ENCODE data around the gene C4orf51. TPM values are rescaled to one million over a fixed set of nuclear protein-coding genes. Genes with fewer than 3 reads are reported as not detected.

The C4orf51 gene
- total and polyA plus RNA-seq, 7 donors: not detected

DNA sequence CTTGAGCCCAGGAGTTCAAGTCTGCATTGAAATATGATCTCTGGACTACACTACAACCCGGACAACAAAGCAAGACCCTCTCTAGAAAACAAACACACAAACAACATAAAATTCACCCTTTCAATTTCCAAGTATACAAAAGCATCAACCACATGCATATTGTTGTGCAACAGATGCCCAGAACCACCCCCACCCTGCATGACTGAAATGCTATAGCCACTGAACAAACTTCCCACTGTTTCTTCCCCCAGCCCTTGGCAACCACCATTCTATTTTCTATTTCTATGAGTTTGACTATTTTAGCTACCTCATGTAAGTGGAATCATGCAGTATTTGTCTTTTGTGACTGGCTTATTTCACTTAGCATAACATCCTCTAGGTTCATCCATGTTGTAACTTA is 14.2 kb upstream of the C4orf51 start:
- DNase-seq (no peak), ATAC-seq (no peak)
- H3K27ac ChIP-seq: no peak overlapping the region
- H3K36me3 ChIP-seq (ENCODE audit: insufficient read depth in 1 of 2, low read depth in 1 of 2): no peaks in the 10 kb centered on the region
- TF ChIP-seq, protein P1, sequence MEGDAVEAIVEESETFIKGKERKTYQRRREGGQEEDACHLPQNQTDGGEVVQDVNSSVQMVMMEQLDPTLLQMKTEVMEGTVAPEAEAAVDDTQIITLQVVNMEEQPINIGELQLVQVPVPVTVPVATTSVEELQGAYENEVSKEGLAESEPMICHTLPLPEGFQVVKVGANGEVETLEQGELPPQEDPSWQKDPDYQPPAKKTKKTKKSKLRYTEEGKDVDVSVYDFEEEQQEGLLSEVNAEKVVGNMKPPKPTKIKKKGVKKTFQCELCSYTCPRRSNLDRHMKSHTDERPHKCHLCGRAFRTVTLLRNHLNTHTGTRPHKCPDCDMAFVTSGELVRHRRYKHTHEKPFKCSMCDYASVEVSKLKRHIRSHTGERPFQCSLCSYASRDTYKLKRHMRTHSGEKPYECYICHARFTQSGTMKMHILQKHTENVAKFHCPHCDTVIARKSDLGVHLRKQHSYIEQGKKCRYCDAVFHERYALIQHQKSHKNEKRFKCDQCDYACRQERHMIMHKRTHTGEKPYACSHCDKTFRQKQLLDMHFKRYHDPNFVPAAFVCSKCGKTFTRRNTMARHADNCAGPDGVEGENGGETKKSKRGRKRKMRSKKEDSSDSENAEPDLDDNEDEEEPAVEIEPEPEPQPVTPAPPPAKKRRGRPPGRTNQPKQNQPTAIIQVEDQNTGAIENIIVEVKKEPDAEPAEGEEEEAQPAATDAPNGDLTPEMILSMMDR (IDR thresholded peaks at IDR 0.05): no peak
- H3K27me3 ChIP-seq (ENCODE audit: insufficient read depth in 3 of 3, low read length in 2 of 3): no peaks in the 10 kb centered on the region
- 77 to 93% (median 91%) methylated on average over 1 of the region's 1 CpG for WGBS, 3 donors
- intact Hi-C loops (cut with DNase I): no loop called here
- H3K4me1 ChIP-seq: no peaks in the 10 kb centered on the region
- no peak overlapping the region for H3K4me3 ChIP-seq
- no peaks in the 10 kb centered on the region for H3K9me3 ChIP-seq

DNA sequence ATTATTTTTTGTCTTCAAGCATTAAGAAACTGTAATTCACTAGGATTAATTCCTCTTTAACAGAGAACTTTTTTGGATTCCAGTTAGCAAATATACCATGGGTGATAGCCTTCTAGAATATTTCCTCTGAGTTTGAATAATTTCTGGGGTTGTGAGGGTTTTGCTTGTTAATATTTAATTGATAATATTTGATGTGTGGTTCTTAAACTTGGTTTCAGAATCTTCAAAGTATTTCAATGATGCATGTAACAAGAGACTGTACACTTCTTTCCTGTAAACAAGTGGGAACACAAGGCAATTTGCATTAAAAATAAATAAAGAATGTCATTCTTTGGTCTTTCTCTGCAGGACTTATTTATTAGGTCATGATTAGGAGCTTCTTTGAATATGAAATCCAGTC is 9.5 kb upstream of the C4orf51 start:
- DNase-seq: no peak
- H3K4me1 ChIP-seq: no peaks in the 10 kb centered on the region
- H3K36me3 ChIP-seq (ENCODE audit: insufficient read depth in 1 of 2, low read depth in 1 of 2): no peaks in the 10 kb centered on the region
- TF ChIP-seq, protein P1 (IDR thresholded peaks at IDR 0.05): no peak
- no peaks in the 10 kb centered on the region for H3K9me3 ChIP-seq
- intact Hi-C loops (cut with DNase I): no loop called here
- no peak overlapping the region for H3K4me3 ChIP-seq
- no peaks in the 10 kb centered on the region for H3K27me3 ChIP-seq (ENCODE audit: insufficient read depth in 3 of 3, low read length in 2 of 3)
- no peak overlapping the region for H3K27ac ChIP-seq
- no peak for ATAC-seq

DNA sequence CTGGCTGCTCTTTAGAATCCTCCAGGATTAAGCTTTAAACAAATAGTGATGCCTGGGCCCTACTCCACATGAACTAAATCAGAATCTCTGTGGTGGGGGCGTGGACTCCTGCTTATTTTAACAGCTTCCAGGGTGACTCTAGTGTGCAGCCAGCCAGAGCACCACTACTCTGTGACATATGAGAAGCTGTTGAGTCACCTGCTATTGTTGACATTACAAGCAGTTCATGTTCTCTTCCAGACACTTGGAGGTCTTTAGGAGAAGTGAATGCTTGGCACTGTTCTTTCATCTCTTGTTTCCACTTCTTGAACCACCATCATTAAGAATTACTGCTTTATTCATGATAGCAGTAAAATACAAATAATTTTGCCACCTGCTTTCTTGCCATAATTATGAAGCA is 426 bp upstream of the C4orf51 start:
- no peaks in the 10 kb centered on the region for H3K9me3 ChIP-seq
- intact Hi-C loops (cut with DNase I): loop anchor here in 1 of 2 donors (5.0 kb wide), 1 partner anchor 57 kb away; no protein-coding TSS in a partner anchor
- no peaks in the 10 kb centered on the region for H3K36me3 ChIP-seq (ENCODE audit: insufficient read depth in 1 of 2, low read depth in 1 of 2)
- DNase-seq (peak; percentile 45 to 79), ATAC-seq (peak; percentile 95 to 98 (median 96))
- no peaks in the 10 kb centered on the region for H3K27me3 ChIP-seq (ENCODE audit: insufficient read depth in 3 of 3, low read length in 2 of 3)
- TF ChIP-seq, protein P1 (IDR thresholded peaks at IDR 0.05): no peak
- peak overlapping the region; percentile 46 for H3K4me3 ChIP-seq
- peaks cover 16% of the 10 kb centered on the region for H3K4me1 ChIP-seq
- peak overlapping the region; percentile 93 for H3K27ac ChIP-seq
- WGBS, 3 donors: 10 to 29% (median 12%) methylated on average over 1 of the region's 1 CpG

DNA sequence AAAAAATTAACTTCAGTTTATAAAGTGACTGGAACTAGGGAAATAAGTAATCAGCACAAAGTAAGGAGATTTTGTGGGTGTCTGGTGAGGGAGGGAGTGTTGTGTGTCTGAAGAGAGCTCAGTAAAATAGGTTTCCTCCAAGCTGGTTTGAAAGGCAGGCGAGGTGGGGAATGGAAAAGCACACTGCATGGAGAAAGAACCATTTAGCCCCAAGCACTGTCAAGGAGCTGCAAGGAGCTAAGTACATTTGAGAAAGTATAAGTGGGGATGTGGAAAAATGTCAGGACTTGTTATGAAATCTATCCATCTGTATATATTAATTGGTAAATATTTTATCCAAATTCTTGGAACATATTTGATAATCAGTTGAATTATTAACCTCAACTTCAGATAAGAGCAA is 956 bp downstream of the C4orf51 start:
- peak overlapping the region; percentile 46 for H3K4me3 ChIP-seq
- H3K4me1 ChIP-seq: peaks cover 16% of the 10 kb centered on the region
- no peaks in the 10 kb centered on the region for H3K27me3 ChIP-seq (ENCODE audit: insufficient read depth in 3 of 3, low read length in 2 of 3)
- intact Hi-C loops (cut with DNase I): loop anchor here in 1 of 2 donors (1.0 to 10.0 kb wide), 2 partner anchors 52 to 114 kb away; no protein-coding TSS in a partner anchor
- WGBS, 3 donors: 95 to 96% (median 95%) methylated on average over 1 of the region's 1 CpG
- no peaks in the 10 kb centered on the region for H3K36me3 ChIP-seq (ENCODE audit: insufficient read depth in 1 of 2, low read depth in 1 of 2)
- ATAC-seq: no peak
- no peak for DNase-seq
- TF ChIP-seq, protein P1 (IDR thresholded peaks at IDR 0.05): no peak
- peak overlapping the region; percentile 93 for H3K27ac ChIP-seq
- H3K9me3 ChIP-seq: no peaks in the 10 kb centered on the region

DNA sequence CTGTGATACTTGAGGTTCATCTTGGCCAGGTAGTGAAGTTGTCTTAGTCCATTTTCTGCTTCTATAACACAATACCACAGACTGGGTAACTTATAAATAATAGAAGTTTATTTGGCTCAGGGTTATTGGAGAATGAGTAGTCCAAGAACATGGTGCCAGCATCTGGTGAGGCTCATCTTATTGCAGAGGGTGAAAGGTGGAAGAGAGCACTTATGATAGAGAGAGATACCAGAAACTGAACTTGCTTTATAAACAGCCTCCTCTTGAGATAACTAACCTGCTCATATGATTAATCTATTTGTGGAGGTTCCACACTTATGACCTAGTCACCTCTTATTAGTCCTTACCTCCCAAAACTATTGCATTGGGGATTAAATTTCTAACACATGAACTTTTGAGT is 1.6 kb downstream of the C4orf51 start:
- intact Hi-C loops (cut with DNase I): loop anchor here in 1 of 2 donors (10.0 kb wide), 1 partner anchor 113 kb away; no protein-coding TSS in a partner anchor
- DNase-seq (no peak), ATAC-seq (peak in 1 of 4 donors; percentile 23)
- TF ChIP-seq, protein P1 (IDR thresholded peaks at IDR 0.05): no peak
- Histone ChIP-seq H3K36me3 (ENCODE audit: insufficient read depth in 1 of 2, low read depth in 1 of 2) (no peaks in the 10 kb centered on the region), H3K27me3 (ENCODE audit: insufficient read depth in 3 of 3, low read length in 2 of 3) (no peaks in the 10 kb centered on the region), H3K9me3 (no peaks in the 10 kb centered on the region), H3K4me1 (peaks cover 16% of the 10 kb centered on the region), H3K27ac (peak overlapping the region; percentile 93), H3K4me3 (no peak overlapping the region)
